ENCODE results near the gene CHP2.

CHP2 gene

GRCh38 chr16:23757937-23758619 lies 3.3 kb downstream of the CHP2 start:
- TF ChIP-seq YY1 (IDR thresholded peaks at IDR 0.05; ENCODE audit: low read depth), result no peak
- TF ChIP-seq TAF1 (IDR thresholded peaks at IDR 0.05; ENCODE audit: low read depth), result no peak
- no peak for TF ChIP-seq CREB1 (IDR thresholded peaks at IDR 0.05; ENCODE audit: low read depth)
- TF ChIP-seq RAD21 (IDR thresholded peaks at IDR 0.05; ENCODE audit: low read depth), result no peak
- no peak for TF ChIP-seq USF1 (IDR thresholded peaks at IDR 0.05)
- TF ChIP-seq REST (IDR thresholded peaks at IDR 0.05; ENCODE audit: low read depth), result no peak
- TF ChIP-seq CEBPB (IDR thresholded peaks at IDR 0.05), result no peak
- no peak for TF ChIP-seq FOXM1 (IDR thresholded peaks at IDR 0.05; ENCODE audit: borderline replicate concordance, low read depth)
- TF ChIP-seq EGR1 (IDR thresholded peaks at IDR 0.05), result no peak
- TF ChIP-seq TEAD4 (IDR thresholded peaks at IDR 0.05), result no peak
- no peak for TF ChIP-seq EP300 (IDR thresholded peaks at IDR 0.05; ENCODE audit: borderline replicate concordance)
- TF ChIP-seq MAX (IDR thresholded peaks at IDR 0.05), result no peak

GRCh38 chr16:23765933-23766332 lies 11.1 kb downstream of the CHP2 start:
- TF ChIP-seq TEAD4 (IDR thresholded peaks at IDR 0.05), result no peak
- no peak for TF ChIP-seq MAX (IDR thresholded peaks at IDR 0.05)
- TF ChIP-seq ZBTB7A (IDR thresholded peaks at IDR 0.05; ENCODE audit: low read depth), result no peak
- TF ChIP-seq REST (IDR thresholded peaks at IDR 0.05; ENCODE audit: low read depth), result no peak
- no peak for TF ChIP-seq EGR1 (IDR thresholded peaks at IDR 0.05)
- TF ChIP-seq TCF12 (IDR thresholded peaks at IDR 0.05; ENCODE audit: low read depth), result no peak
- no peak for TF ChIP-seq EP300 (IDR thresholded peaks at IDR 0.05; ENCODE audit: borderline replicate concordance)
- TF ChIP-seq TAF1 (IDR thresholded peaks at IDR 0.05; ENCODE audit: low read depth), result no peak
- no peak for TF ChIP-seq CEBPB (IDR thresholded peaks at IDR 0.05)
- no peak for TF ChIP-seq USF1 (IDR thresholded peaks at IDR 0.05)

- TF ChIP-seq TEAD4 (IDR thresholded peaks at IDR 0.05) (no peak), EGR1 (IDR thresholded peaks at IDR 0.05) (no peak), YY1 (IDR thresholded peaks at IDR 0.05; ENCODE audit: low read depth) (no peak), TAF1 (IDR thresholded peaks at IDR 0.05; ENCODE audit: low read depth) (no peak), NFIC (IDR thresholded peaks at IDR 0.05) (no peak), RAD21 (IDR thresholded peaks at IDR 0.05; ENCODE audit: low read depth) (no peak), MAX (IDR thresholded peaks at IDR 0.05) (no peak), TCF12 (IDR thresholded peaks at IDR 0.05; ENCODE audit: low read depth) (no peak), CREB1 (IDR thresholded peaks at IDR 0.05; ENCODE audit: low read depth) (no peak)
Measured at GRCh38 chr16:23768581-23768980, 13.8 kb downstream of the CHP2 start.

- no peak for TF ChIP-seq TAF1 (IDR thresholded peaks at IDR 0.05; ENCODE audit: low read depth)
- no peak for TF ChIP-seq TCF12 (IDR thresholded peaks at IDR 0.05; ENCODE audit: low read depth)
- no peak for TF ChIP-seq REST (IDR thresholded peaks at IDR 0.05; ENCODE audit: low read depth)
- no peak for TF ChIP-seq CEBPB (IDR thresholded peaks at IDR 0.05)
- no peak for TF ChIP-seq RAD21 (IDR thresholded peaks at IDR 0.05; ENCODE audit: low read depth)
- TF ChIP-seq TEAD4 (IDR thresholded peaks at IDR 0.05), result no peak
- TF ChIP-seq USF1 (IDR thresholded peaks at IDR 0.05), result no peak
- no peak for TF ChIP-seq MAX (IDR thresholded peaks at IDR 0.05)
- no peak for TF ChIP-seq EGR1 (IDR thresholded peaks at IDR 0.05)
- TF ChIP-seq CREB1 (IDR thresholded peaks at IDR 0.05; ENCODE audit: low read depth), result no peak
- no peak for TF ChIP-seq EP300 (IDR thresholded peaks at IDR 0.05; ENCODE audit: borderline replicate concordance)
- TF ChIP-seq FOXM1 (IDR thresholded peaks at IDR 0.05; ENCODE audit: borderline replicate concordance, low read depth), result no peak
- TF ChIP-seq NFIC (IDR thresholded peaks at IDR 0.05), result no peak
- no peak for TF ChIP-seq YY1 (IDR thresholded peaks at IDR 0.05; ENCODE audit: low read depth)
- no peak for TF ChIP-seq ZBTB7A (IDR thresholded peaks at IDR 0.05; ENCODE audit: low read depth)
Measured at GRCh38 chr16:23771027-23771426, 16.2 kb downstream of the CHP2 start.
